DOHH2 (cell line): ENCODE data around the gene CLCA4.

ENCODE experiments used
- H3F3A ChIP-seq: fragments of 200-600 bp; sonication (generic), shearing (Covaris generic); 2 replicates; pipeline ENCODE4 v1.6.0; 2016; ENCODE audit warnings: antibody characterized with exemption, mild to moderate bottlenecking; ENCODE audit not compliant: control insufficient read depth, insufficient read depth
- H3K27ac ChIP-seq: fragments of 200-600 bp; sonication (generic); 2 replicates; pipeline ENCODE4 v1.5.1; 2014; ENCODE audit warnings: low read depth, mild to moderate bottlenecking, low read length, moderate library complexity
- H3K27me3 ChIP-seq: fragments of 200-600 bp; sonication (generic); 2 replicates; pipeline ENCODE4 v1.6.1; 2014; ENCODE audit warnings: mild to moderate bottlenecking, low read length, mixed read lengths; ENCODE audit not compliant: control insufficient read depth
- H3K36me3 ChIP-seq: fragments of 200-600 bp; sonication (generic); 2 replicates; pipeline ENCODE4 v1.6.1; 2014; ENCODE audit warnings: mild to moderate bottlenecking, low read length, moderate library complexity, mixed read lengths; ENCODE audit not compliant: control insufficient read depth
- H3K4me1 ChIP-seq: fragments of 200-600 bp; sonication (generic); 2 replicates; pipeline ENCODE4 v1.6.1; 2014; ENCODE audit warnings: mild to moderate bottlenecking, low read length, mixed read lengths; ENCODE audit not compliant: control insufficient read depth
- H3K4me2 ChIP-seq: fragments of 200-600 bp; sonication (generic); 2 replicates; pipeline ENCODE4 v1.6.0; 2014; ENCODE audit warnings: mild to moderate bottlenecking, low read length, moderate library complexity
- H3K4me3 ChIP-seq: fragments of 200-600 bp; sonication (generic); 2 replicates; pipeline ENCODE4 v1.5.1; 2014; ENCODE audit warnings: mild to moderate bottlenecking, low read length, mixed read lengths
- H3K79me2 ChIP-seq: fragments of 200-600 bp; sonication (generic); 2 replicates; pipeline ENCODE4 v1.6.1; 2014; ENCODE audit warnings: mild to moderate bottlenecking, low read length, mixed read lengths; ENCODE audit not compliant: control insufficient read depth
- H3K9me2 ChIP-seq: fragments of 200-600 bp; sonication (generic); replicated peaks from 2 replicates; pipeline ENCODE4 v1.6.1; 2014; ENCODE audit warnings: mild to moderate bottlenecking, low read length, mixed read lengths; ENCODE audit not compliant: control insufficient read depth
- H3K9me3 ChIP-seq: fragments of 200-600 bp; sonication (generic); 2 replicates; pipeline ENCODE4 v1.6.1; 2014; ENCODE audit warnings: antibody characterized with exemption, low read length, mixed read lengths; ENCODE audit not compliant: control insufficient read depth, insufficient read depth
- H4K20me1 ChIP-seq: fragments of 200-600 bp; sonication (generic); 2 replicates; pipeline ENCODE4 v1.6.0; 2014; ENCODE audit warnings: low read depth, mild to moderate bottlenecking, antibody characterized with exemption, low read length, moderate library complexity; ENCODE audit not compliant: control insufficient read depth, insufficient read depth
- CTCF ChIP-seq: fragments of 200-600 bp; sonication (generic); IDR thresholded peaks from one replicate; pipeline ENCODE4 v1.5.1; 2014; ENCODE audit warnings: antibody characterized with exemption, mild to moderate bottlenecking, low read depth, low read length; ENCODE audit not compliant: poor library complexity, severe bottlenecking
- EZH2phosphoT487 ChIP-seq: fragments of 200-600 bp; sonication (generic); IDR thresholded peaks from 2 replicates; pipeline ENCODE4 v1.6.1; 2017; ENCODE audit warnings: borderline replicate concordance, mild to moderate bottlenecking, antibody characterized with exemption, low read length, moderate library complexity, mixed read lengths

CLCA4 gene

GRCh38 chr1:86538775-86539174 lies 8.1 kb upstream of the CLCA4 start:
- H3K27ac ChIP-seq = no peak overlapping the region
- no peaks in the 10 kb centered on the region for H3K9me2 ChIP-seq
- H4K20me1 ChIP-seq = no peaks in the 10 kb centered on the region
- no peaks in the 10 kb centered on the region for H3K9me3 ChIP-seq
- H3K4me1 ChIP-seq = no peaks in the 10 kb centered on the region
- no peaks in the 10 kb centered on the region for H3F3A ChIP-seq
- no peak overlapping the region for H3K4me3 ChIP-seq
- no peak overlapping the region for H3K4me2 ChIP-seq
- no peaks in the 10 kb centered on the region; the same call in 1 of the 2 replicates for H3K27me3 ChIP-seq
- no peaks in the 10 kb centered on the region for H3K36me3 ChIP-seq
- TF ChIP-seq EZH2phosphoT487 (no peak), CTCF (no peak)
- H3K79me2 ChIP-seq = no peaks in the 10 kb centered on the region

GRCh38 chr1:86541859-86542258 lies 5.0 kb upstream of the CLCA4 start:
- no peak overlapping the region for H3K4me2 ChIP-seq
- H3K36me3 ChIP-seq = no peaks in the 10 kb centered on the region
- TF ChIP-seq EZH2phosphoT487 (no peak), CTCF (no peak)
- H3K9me3 ChIP-seq = no peaks in the 10 kb centered on the region
- no peaks in the 10 kb centered on the region for H3K4me1 ChIP-seq
- no peak overlapping the region for H3K4me3 ChIP-seq
- H3K9me2 ChIP-seq = no peaks in the 10 kb centered on the region
- no peaks in the 10 kb centered on the region; the same call in 1 of the 2 replicates for H3K27me3 ChIP-seq
- H3K79me2 ChIP-seq = no peaks in the 10 kb centered on the region
- no peaks in the 10 kb centered on the region for H3F3A ChIP-seq
- no peaks in the 10 kb centered on the region for H4K20me1 ChIP-seq
- no peak overlapping the region for H3K27ac ChIP-seq

- H3K9me2 ChIP-seq = no peaks in the 10 kb centered on the region
- H3K36me3 ChIP-seq = no peaks in the 10 kb centered on the region
- no peaks in the 10 kb centered on the region for H4K20me1 ChIP-seq
- H3F3A ChIP-seq = no peaks in the 10 kb centered on the region
- no peak overlapping the region for H3K27ac ChIP-seq
- no peaks in the 10 kb centered on the region for H3K4me1 ChIP-seq
- TF ChIP-seq CTCF (no peak), EZH2phosphoT487 (no peak)
- H3K27me3 ChIP-seq = no peaks in the 10 kb centered on the region; the same call in 1 of the 2 replicates
- no peaks in the 10 kb centered on the region for H3K79me2 ChIP-seq
- no peaks in the 10 kb centered on the region for H3K9me3 ChIP-seq
- H3K4me2 ChIP-seq = no peak overlapping the region
- no peak overlapping the region for H3K4me3 ChIP-seq
These were observed 4.2 kb upstream of the CLCA4 start for GRCh38 chr1:86542631-86543030.

- Histone ChIP-seq H3K27me3 (no peaks in the 10 kb centered on the region), H3K4me3 (no peak overlapping the region), H4K20me1 (no peaks in the 10 kb centered on the region), H3K4me2 (no peak overlapping the region), H3K9me2 (no peaks in the 10 kb centered on the region), H3K79me2 (no peaks in the 10 kb centered on the region), H3K4me1 (no peaks in the 10 kb centered on the region), H3K27ac (no peak overlapping the region), H3K9me3 (no peaks in the 10 kb centered on the region), H3K36me3 (no peaks in the 10 kb centered on the region), H3F3A (no peaks in the 10 kb centered on the region)
- TF ChIP-seq CTCF (no peak), EZH2phosphoT487 (no peak)
These were observed 2.0 kb downstream of the CLCA4 start for GRCh38 chr1:86548839-86549238.
